ENCODE results near the gene DNAH10. TPM values are rescaled to one million over a fixed set of nuclear protein-coding genes. Genes with fewer than 3 reads are reported as not detected.

The DNAH10 gene
- total RNA-seq, 2 experiments from 2014 or later = 0.11 to 0.19 TPM

DNA sequence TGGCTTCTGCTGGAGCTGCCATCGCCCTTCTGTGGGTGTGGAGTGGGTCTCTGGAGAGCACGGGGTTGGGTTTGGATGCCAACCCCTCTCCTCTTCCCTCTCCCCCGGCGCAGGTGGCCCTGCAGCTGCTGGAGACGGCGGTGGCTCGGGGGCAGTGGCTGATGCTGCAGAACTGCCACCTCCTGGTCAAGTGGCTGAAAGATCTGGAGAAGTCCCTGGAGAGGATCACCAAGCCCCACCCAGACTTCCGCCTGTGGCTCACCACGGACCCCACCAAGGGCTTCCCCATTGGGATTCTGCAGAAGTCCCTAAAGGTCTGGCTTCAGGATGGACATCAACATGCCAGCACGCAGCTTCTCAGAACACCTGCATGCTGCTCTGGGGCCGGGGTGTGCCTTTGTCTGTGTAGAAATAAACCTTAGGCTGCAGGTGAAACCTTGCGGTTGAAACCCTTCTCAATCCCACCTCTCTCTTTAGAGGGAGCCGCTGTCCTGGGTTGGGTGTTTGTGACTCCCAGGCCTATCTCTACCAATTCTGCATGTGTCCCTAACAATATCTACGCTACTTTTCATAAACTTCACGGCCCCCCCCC is 166.3 kb downstream of the DNAH10 start:
- POLR2A ChIA-PET = no interaction called here
- no peak for DNase-seq (ENCODE audit: low spot score)
- Histone ChIP-seq H3K27ac (ENCODE audit: low read depth, low read length, poor library complexity, severe bottlenecking) (no peak overlapping the region), H2AFZ (ENCODE audit: low read length) (no peak overlapping the region), H3K36me3 (ENCODE audit: insufficient read depth, low read length) (no peaks in the 10 kb centered on the region), H3K4me3 (ENCODE audit: low read depth, low read length, poor library complexity, severe bottlenecking) (no peak overlapping the region), H3K4me2 (ENCODE audit: low read length) (no peak overlapping the region), H3K79me2 (ENCODE audit: insufficient read depth, low read depth, low read length) (no peaks in the 10 kb centered on the region), H3K9me3 (ENCODE audit: low read length) (no peaks in the 10 kb centered on the region), H4K20me1 (ENCODE audit: insufficient read depth, low read length) (no peaks in the 10 kb centered on the region), H3K9me2 (ENCODE audit: insufficient read depth, low read length) (no peaks in the 10 kb centered on the region), H3K4me1 (ENCODE audit: insufficient read depth, low read length, poor library complexity, severe bottlenecking) (no peaks in the 10 kb centered on the region)
- intact Hi-C loops (cut with micrococcal nuclease; ENCODE audit: unreplicated experiment) = no loop called here
- TF ChIP-seq, protein P1, sequence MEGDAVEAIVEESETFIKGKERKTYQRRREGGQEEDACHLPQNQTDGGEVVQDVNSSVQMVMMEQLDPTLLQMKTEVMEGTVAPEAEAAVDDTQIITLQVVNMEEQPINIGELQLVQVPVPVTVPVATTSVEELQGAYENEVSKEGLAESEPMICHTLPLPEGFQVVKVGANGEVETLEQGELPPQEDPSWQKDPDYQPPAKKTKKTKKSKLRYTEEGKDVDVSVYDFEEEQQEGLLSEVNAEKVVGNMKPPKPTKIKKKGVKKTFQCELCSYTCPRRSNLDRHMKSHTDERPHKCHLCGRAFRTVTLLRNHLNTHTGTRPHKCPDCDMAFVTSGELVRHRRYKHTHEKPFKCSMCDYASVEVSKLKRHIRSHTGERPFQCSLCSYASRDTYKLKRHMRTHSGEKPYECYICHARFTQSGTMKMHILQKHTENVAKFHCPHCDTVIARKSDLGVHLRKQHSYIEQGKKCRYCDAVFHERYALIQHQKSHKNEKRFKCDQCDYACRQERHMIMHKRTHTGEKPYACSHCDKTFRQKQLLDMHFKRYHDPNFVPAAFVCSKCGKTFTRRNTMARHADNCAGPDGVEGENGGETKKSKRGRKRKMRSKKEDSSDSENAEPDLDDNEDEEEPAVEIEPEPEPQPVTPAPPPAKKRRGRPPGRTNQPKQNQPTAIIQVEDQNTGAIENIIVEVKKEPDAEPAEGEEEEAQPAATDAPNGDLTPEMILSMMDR (conservative IDR thresholded peaks at IDR 0.05; ENCODE audit: low read length) = 0 out of 2 replicates have a peak, but pooled peaks have one; percentile 14
- TF ChIP-seq EZH2phosphoT487 (IDR thresholded peaks at IDR 0.05; ENCODE audit: borderline replicate concordance, low read depth, low read length) = no peak
- CTCF ChIA-PET (ENCODE audit: unreplicated experiment) = no interaction called here
- BruUV-seq (replicated peaks) = no TSS peak

DNA sequence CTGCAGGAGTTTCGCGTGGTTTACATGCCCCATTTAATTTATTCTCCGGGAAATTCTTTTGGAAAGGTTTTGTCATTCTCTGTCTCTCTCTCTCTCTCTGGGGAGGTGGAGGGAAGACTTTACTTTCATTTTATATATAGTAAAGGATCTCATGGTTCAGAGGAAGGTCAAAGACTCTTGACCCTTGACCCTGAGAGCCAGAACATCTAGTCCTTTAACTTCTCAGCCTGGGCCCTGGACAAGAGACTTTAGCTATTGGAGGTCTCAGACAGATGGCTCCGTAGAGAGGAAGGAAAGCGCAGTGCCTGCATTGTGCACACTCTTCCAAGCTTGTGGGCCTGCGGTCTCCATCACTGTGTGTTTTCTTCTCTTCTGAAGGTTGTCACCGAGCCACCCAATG is 166.8 kb downstream of the DNAH10 start:
- Histone ChIP-seq H3K4me1 (ENCODE audit: insufficient read depth, low read length, poor library complexity, severe bottlenecking) (no peaks in the 10 kb centered on the region), H3K9me3 (ENCODE audit: low read length) (no peaks in the 10 kb centered on the region), H3K79me2 (ENCODE audit: insufficient read depth, low read depth, low read length) (no peaks in the 10 kb centered on the region), H4K20me1 (ENCODE audit: insufficient read depth, low read length) (no peaks in the 10 kb centered on the region), H3K36me3 (ENCODE audit: insufficient read depth, low read length) (no peaks in the 10 kb centered on the region), H3K9me2 (ENCODE audit: insufficient read depth, low read length) (no peaks in the 10 kb centered on the region), H2AFZ (ENCODE audit: low read length) (no peak overlapping the region), H3K4me2 (ENCODE audit: low read length) (no peak overlapping the region), H3K4me3 (ENCODE audit: low read depth, low read length, poor library complexity, severe bottlenecking) (no peak overlapping the region), H3K27ac (ENCODE audit: low read depth, low read length, poor library complexity, severe bottlenecking) (no peak overlapping the region)
- DNase-seq (ENCODE audit: low spot score) = no peak
- no TSS peak for BruUV-seq (replicated peaks)
- CTCF ChIA-PET (ENCODE audit: unreplicated experiment) = no interaction called here
- TF ChIP-seq EZH2phosphoT487 (IDR thresholded peaks at IDR 0.05; ENCODE audit: borderline replicate concordance, low read depth, low read length) = no peak
- TF ChIP-seq, protein P1 (conservative IDR thresholded peaks at IDR 0.05; ENCODE audit: low read length) = no peak
- intact Hi-C loops (cut with micrococcal nuclease; ENCODE audit: unreplicated experiment) = no loop called here
- POLR2A ChIA-PET = no interaction called here

DNA sequence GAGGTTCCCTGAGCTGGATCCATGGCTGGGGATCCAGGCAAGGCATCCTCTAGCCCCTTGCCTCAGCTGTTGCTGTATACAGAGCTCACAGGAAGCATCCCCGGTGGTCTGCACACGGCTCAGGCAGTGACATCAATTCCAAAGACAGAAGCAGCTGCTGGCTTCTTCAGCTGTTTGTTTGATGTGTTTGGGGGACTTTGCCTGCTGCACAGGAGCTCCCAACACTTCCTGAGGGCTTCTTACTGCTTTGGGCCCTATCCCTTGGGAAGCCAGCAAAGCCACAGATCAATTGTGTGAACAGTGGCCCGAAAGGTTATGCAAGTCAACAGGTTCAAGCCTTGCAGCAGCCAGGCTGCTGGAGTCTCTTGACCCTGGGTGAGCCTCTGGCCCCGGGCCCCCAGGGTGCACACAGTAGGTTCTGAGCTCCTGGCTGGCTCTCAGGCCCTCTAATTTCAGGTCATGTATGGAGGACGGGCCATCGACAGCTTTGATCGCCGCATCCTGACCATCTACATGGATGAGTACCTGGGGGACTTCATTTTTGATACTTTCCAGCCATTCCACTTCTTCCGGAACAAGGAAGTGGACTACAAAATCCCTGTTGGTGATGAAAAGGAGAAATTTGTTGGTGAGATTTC is 168.0 kb downstream of the DNAH10 start:
- Histone ChIP-seq H3K4me1 (ENCODE audit: insufficient read depth, low read length, poor library complexity, severe bottlenecking) (no peaks in the 10 kb centered on the region), H2AFZ (ENCODE audit: low read length) (no peak overlapping the region), H3K9me3 (ENCODE audit: low read length) (no peaks in the 10 kb centered on the region), H3K27ac (ENCODE audit: low read depth, low read length, poor library complexity, severe bottlenecking) (no peak overlapping the region), H4K20me1 (ENCODE audit: insufficient read depth, low read length) (no peaks in the 10 kb centered on the region), H3K79me2 (ENCODE audit: insufficient read depth, low read depth, low read length) (no peaks in the 10 kb centered on the region), H3K9me2 (ENCODE audit: insufficient read depth, low read length) (no peaks in the 10 kb centered on the region), H3K4me2 (ENCODE audit: low read length) (no peak overlapping the region), H3K36me3 (ENCODE audit: insufficient read depth, low read length) (no peaks in the 10 kb centered on the region), H3K4me3 (ENCODE audit: low read depth, low read length, poor library complexity, severe bottlenecking) (no peak overlapping the region)
- no peak for DNase-seq (ENCODE audit: low spot score)
- BruUV-seq (replicated peaks) = no TSS peak
- intact Hi-C loops (cut with micrococcal nuclease; ENCODE audit: unreplicated experiment) = no loop called here
- ChIA-PET CTCF (ENCODE audit: unreplicated experiment) (no interaction called here), POLR2A (no interaction called here)
- TF ChIP-seq, protein P1 (conservative IDR thresholded peaks at IDR 0.05; ENCODE audit: low read length) = no peak
- no peak for TF ChIP-seq EZH2phosphoT487 (IDR thresholded peaks at IDR 0.05; ENCODE audit: borderline replicate concordance, low read depth, low read length)
